Panc1 (cell line): ENCODE measurements around the gene PDZD2. TPM values are rescaled to one million over a fixed set of nuclear protein-coding genes. Genes with fewer than 3 reads are reported as not detected.

Experiments used
- ATAC-seq: fragments of 200-7000 bp; cut with Tn5 transposase; 2 replicates; pipeline ENCODE4 v1.9.1; 2020; ENCODE audit warnings: mild to moderate bottlenecking, moderate library complexity
- BruUV-seq: library from RNA; stranded (reverse); fragments of 400-500 nt; replicated peaks from 2 replicates; lab custom pipeline; 2021; lab: Mats Ljungman, UMichigan
- CTCF ChIA-PET: fragments of 300-600 bp; sonication (Branson Sonifier 250); formaldehyde crosslinking; loops from one replicate; lab custom pipeline; 2022; ENCODE audit warnings: antibody characterized with exemption; lab: Charles Lee
- POLR2A ChIA-PET: fragments of 300-600 bp; sonication (Branson Sonifier 250); formaldehyde crosslinking; loops from one replicate; lab custom pipeline; 2022; ENCODE audit warnings: antibody characterized with exemption; lab: Charles Lee
- DNase-seq: peaks from one replicate; pipeline ENCODE4 v3.0.0-alpha.2; 2010; ENCODE audit warnings: low read depth, low spot score
- H3K27ac ChIP-seq: 2 replicates; pipeline ENCODE4 v1.5.1; 2011; ENCODE audit warnings: mild to moderate bottlenecking, low read length, inconsistent platforms
- H3K27me3 ChIP-seq: fragments of 200-500 bp; sonication (Bioruptor generic); 2 replicates; pipeline ENCODE4 v1.6.0; 2014; ENCODE audit warnings: low read length, inconsistent platforms; ENCODE audit not compliant: control insufficient read depth, insufficient read depth
- H3K36me3 ChIP-seq: fragments of 200-500 bp; sonication (Bioruptor generic); 2 replicates; pipeline ENCODE4 v1.5.1; 2014; ENCODE audit warnings: inconsistent platforms, mild to moderate bottlenecking, low read length, moderate library complexity; ENCODE audit not compliant: control insufficient read depth, insufficient read depth
- H3K4me1 ChIP-seq: 2 replicates; pipeline ENCODE4 v1.5.1; 2011; ENCODE audit warnings: inconsistent platforms, mild to moderate bottlenecking, low read length, moderate library complexity; ENCODE audit not compliant: control insufficient read depth, insufficient read depth
- H3K4me3 ChIP-seq, 2 experiments: 2 replicates each; pipeline ENCODE4 v1.5.1; 2011 to 2012; ENCODE audit warnings: low read depth in 2 of 2, low read length in 2 of 2, mild to moderate bottlenecking in 2 of 2, inconsistent platforms in 1 of 2, moderate library complexity in 1 of 2
- H3K9me3 ChIP-seq: fragments of 200-500 bp; sonication (Bioruptor generic); 2 replicates; pipeline ENCODE4 v1.5.1; 2014; ENCODE audit warnings: low read depth, mild to moderate bottlenecking, inconsistent platforms, low read length, moderate library complexity; ENCODE audit not compliant: control insufficient read depth, insufficient read depth
- CTCF ChIP-seq: fragments of 450-650 bp; IDR thresholded peaks from 2 replicates; pipeline ENCODE4 v1.5.1; 2017; ENCODE audit warnings: mild to moderate bottlenecking
- POLR2AphosphoS5 ChIP-seq: IDR thresholded peaks from 2 replicates; pipeline ENCODE4 v1.6.1; 2012; ENCODE audit warnings: mild to moderate bottlenecking, low read depth, low read length, moderate library complexity
- REST ChIP-seq, 2 experiments: IDR thresholded peaks; 2 replicates each; pipeline ENCODE4 v1.6.1; 2011 to 2012; ENCODE audit warnings: low read depth in 2 of 2, control low read depth in 1 of 2, low read length in 1 of 2, mild to moderate bottlenecking in 1 of 2, moderate library complexity in 1 of 2; ENCODE audit not compliant: insufficient read depth in 1 of 2
- SIN3A ChIP-seq: IDR thresholded peaks from 2 replicates; pipeline ENCODE4 v1.6.1; 2012; ENCODE audit warnings: low read depth, mild to moderate bottlenecking, low read length, moderate library complexity, borderline replicate concordance; ENCODE audit not compliant: insufficient read depth
- TCF7L2 ChIP-seq: IDR thresholded peaks from 2 replicates; pipeline ENCODE4 v1.6.1; 2011; ENCODE audit warnings: mild to moderate bottlenecking, low read depth, low read length, inconsistent platforms
- in situ Hi-C: cut with HindIII; loops from 2 replicates; pipeline ENCODE4 v1.10.0; 2016; ENCODE audit warnings: low sequenced_read_pairs, low pct_unique_long_range_greater_than_20kb
- intact Hi-C: fragments of 100-400 bp; cut with micrococcal nuclease; formaldehyde crosslinking; loops from one replicate; pipeline ENCODE4 v1.10.0; 2022; ENCODE audit not compliant: unreplicated experiment
- total RNA-seq: library from RNA; stranded (reverse); gene quantifications from one replicate; pipeline ENCODE4 v1.2.1, GENCODE V29; 2021; ENCODE audit not compliant: unreplicated experiment

PDZD2 gene
- total RNA-seq, 1 experiment from 2014 or later = 0.10 TPM

- no peak overlapping the region for H3K4me3 ChIP-seq
- no peak for TF ChIP-seq SIN3A
- no peak for TF ChIP-seq TCF7L2
- TF ChIP-seq CTCF = no peak
- in situ Hi-C loops = no loop called here
- H3K36me3 ChIP-seq = no peaks in the 10 kb centered on the region
- DNase-seq = no peak
- intact Hi-C loops = no loop called here
- no peaks in the 10 kb centered on the region for H3K9me3 ChIP-seq
- CTCF ChIA-PET = no interaction called here
- H3K27ac ChIP-seq = no peak overlapping the region
- H3K4me1 ChIP-seq = no peaks in the 10 kb centered on the region
- H3K27me3 ChIP-seq = 0 out of 2 replicates have a peak, but pooled peaks cover 2% of the 10 kb centered on the region
- BruUV-seq = no TSS peak
- ATAC-seq = no peak
- POLR2A ChIA-PET = interaction anchor here (0.6 kb wide), 1 partner anchor 51 kb away, joined by 12 read pairs; no protein-coding TSS in a partner anchor
Measured at GRCh38 chr5:31711935-31712592, 73.1 kb downstream of the PDZD2 start.

- ATAC-seq = no peak
- no peaks in the 10 kb centered on the region for H3K36me3 ChIP-seq
- DNase-seq = no peak
- CTCF ChIA-PET = no interaction called here
- POLR2A ChIA-PET = no interaction called here
- intact Hi-C loops = no loop called here
- no peaks in the 10 kb centered on the region for H3K9me3 ChIP-seq
- in situ Hi-C loops = no loop called here
- no peaks in the 10 kb centered on the region for H3K4me1 ChIP-seq
- H3K4me3 ChIP-seq = no peak overlapping the region
- H3K27ac ChIP-seq = no peak overlapping the region
- TF ChIP-seq CTCF (no peak), TCF7L2 (no peak), POLR2AphosphoS5 (no peak), REST (IDR thresholded peaks at IDR 0.05; ENCODE audit: insufficient read depth in 1 of 2, low read depth in 2 of 2, low read length in 1 of 2) (no peak), SIN3A (no peak)
- no TSS peak for BruUV-seq
- 0 out of 2 replicates have a peak, but pooled peaks cover 2% of the 10 kb centered on the region for H3K27me3 ChIP-seq
Measured at GRCh38 chr5:31717561-31717960, 78.6 kb downstream of the PDZD2 start.
